OCI-LY3 (cell line): ENCODE data around the gene ZNF423.

ENCODE experiments used
- H2AFZ ChIP-seq: fragments of 200-600, 300-600 bp; shearing (Covaris generic); 2 replicates; pipeline ENCODE4 v1.6.0; 2014; ENCODE audit warnings: antibody characterized with exemption, low read depth, low read length
- H3K27ac ChIP-seq: fragments of 200-600, 300-600 bp; sonication (generic); 2 replicates; pipeline ENCODE4 v1.5.1; 2014; ENCODE audit warnings: mild to moderate bottlenecking, low read length, moderate library complexity, mixed read lengths
- H3K27me3 ChIP-seq: fragments of 200-600, 300-600 bp; sonication (generic); 2 replicates; pipeline ENCODE4 v1.6.1; 2014; ENCODE audit warnings: low read depth, low read length, mixed read lengths
- H3K36me3 ChIP-seq: fragments of 200-600, 300-600 bp; sonication (generic); replicated peaks from 2 replicates; pipeline ENCODE3; 2014; ENCODE audit warnings: low read depth, low read length, mixed read lengths
- H3K4me1 ChIP-seq: fragments of 300-600, 200-600 bp; sonication (generic); 2 replicates; pipeline ENCODE4 v1.6.1; 2014; ENCODE audit warnings: low read length, mixed read lengths
- H3K4me2 ChIP-seq: fragments of 200-600, 300-600 bp; sonication (generic); 2 replicates; pipeline ENCODE4 v1.6.1; 2014; ENCODE audit warnings: low read length, mixed read lengths
- H3K4me3 ChIP-seq: fragments of 300-600, 200-600 bp; sonication (generic); 2 replicates; pipeline ENCODE4 v1.5.1; 2014; ENCODE audit warnings: antibody characterized with exemption, mild to moderate bottlenecking, low read length, moderate library complexity
- H3K79me2 ChIP-seq: fragments of 300-600, 200-600 bp; shearing (Covaris generic); 2 replicates; pipeline ENCODE4 v1.6.1; 2014; ENCODE audit warnings: mild to moderate bottlenecking, low read length, mixed read lengths
- H3K9ac ChIP-seq: fragments of 300-600, 200-600 bp; shearing (Covaris generic); 2 replicates; pipeline ENCODE4 v1.6.0; 2014; ENCODE audit warnings: mild to moderate bottlenecking, low read length, moderate library complexity
- H3K9me3 ChIP-seq: fragments of 200-600, 300-600 bp; shearing (Covaris generic); 2 replicates; pipeline ENCODE4 v1.6.1; 2014; ENCODE audit warnings: low read length, mixed read lengths; ENCODE audit not compliant: insufficient read depth
- H4K20me1 ChIP-seq: fragments of 200-600, 300-600 bp; sonication (generic); 2 replicates; pipeline ENCODE4 v1.6.1; 2016; ENCODE audit warnings: low read length, mixed read lengths; ENCODE audit not compliant: insufficient read depth
- EZH2phosphoT487 ChIP-seq: fragments of 200-600 bp; shearing (Covaris generic); IDR thresholded peaks from 2 replicates; pipeline ENCODE4 v1.6.1; 2018; ENCODE audit warnings: antibody characterized with exemption, mixed run types, low read depth
- TF ChIP-seq, protein P1 (sequence below): fragments of 200-600, 300-600 bp; sonication (generic); IDR thresholded peaks from 2 replicates; pipeline ENCODE4 v1.5.1; 2014; ENCODE audit warnings: antibody characterized with exemption, low read length, low read depth

The ZNF423 gene

DNA sequence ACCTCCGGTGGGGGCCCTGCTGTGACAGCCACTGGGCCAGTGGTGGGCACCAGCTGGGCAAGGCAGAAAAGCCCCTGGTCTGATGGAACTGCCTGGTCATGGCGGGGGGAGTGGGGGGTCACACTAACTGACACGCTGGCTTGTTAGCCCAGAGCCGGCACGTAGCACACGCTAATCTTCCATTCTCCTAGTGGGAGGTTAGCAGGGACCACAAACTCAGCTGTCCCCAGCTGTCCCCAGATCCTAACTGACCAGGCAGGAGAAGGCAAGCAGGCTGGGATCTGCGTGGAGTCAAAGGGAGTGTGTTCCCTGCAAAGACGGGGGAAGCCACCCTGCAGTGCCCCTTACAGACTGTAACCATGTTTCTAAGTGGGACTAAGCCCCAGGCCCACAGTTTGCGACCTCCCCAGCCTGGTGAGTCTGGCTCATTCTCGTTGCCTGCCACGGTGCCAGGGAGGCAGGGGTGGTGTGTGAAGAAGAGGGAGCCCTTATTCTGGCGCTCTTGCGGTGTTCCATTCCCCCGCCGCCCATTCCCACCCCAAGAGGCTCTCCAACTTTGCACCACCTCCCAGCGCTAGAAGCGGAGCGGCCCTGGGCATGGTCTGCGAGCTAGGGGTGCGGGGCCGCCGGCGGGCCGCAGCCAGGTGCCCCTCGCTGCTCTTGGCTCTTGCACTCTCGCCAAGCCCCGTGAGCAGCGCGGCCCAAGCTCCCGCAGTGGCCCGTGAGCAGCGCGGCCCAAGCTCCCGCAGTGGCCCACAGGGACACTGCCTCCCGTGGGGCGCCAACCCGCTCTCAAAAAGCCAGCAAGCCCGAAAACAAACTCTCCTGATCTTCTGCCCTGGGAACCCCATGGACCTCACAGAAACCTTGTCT is 12.1 kb upstream of the ZNF423 start:
- Histone ChIP-seq H3K27me3 (peaks cover 33% of the 10 kb centered on the region), H3K9me3 (no peaks in the 10 kb centered on the region), H4K20me1 (no peaks in the 10 kb centered on the region), H3K9ac (no peak overlapping the region), H3K36me3 (no peaks in the 10 kb centered on the region), H3K27ac (no peak overlapping the region), H3K4me2 (no peak overlapping the region), H2AFZ (no peak overlapping the region), H3K4me1 (no peaks in the 10 kb centered on the region), H3K79me2 (no peaks in the 10 kb centered on the region), H3K4me3 (no peak overlapping the region)
- TF ChIP-seq, protein P1, sequence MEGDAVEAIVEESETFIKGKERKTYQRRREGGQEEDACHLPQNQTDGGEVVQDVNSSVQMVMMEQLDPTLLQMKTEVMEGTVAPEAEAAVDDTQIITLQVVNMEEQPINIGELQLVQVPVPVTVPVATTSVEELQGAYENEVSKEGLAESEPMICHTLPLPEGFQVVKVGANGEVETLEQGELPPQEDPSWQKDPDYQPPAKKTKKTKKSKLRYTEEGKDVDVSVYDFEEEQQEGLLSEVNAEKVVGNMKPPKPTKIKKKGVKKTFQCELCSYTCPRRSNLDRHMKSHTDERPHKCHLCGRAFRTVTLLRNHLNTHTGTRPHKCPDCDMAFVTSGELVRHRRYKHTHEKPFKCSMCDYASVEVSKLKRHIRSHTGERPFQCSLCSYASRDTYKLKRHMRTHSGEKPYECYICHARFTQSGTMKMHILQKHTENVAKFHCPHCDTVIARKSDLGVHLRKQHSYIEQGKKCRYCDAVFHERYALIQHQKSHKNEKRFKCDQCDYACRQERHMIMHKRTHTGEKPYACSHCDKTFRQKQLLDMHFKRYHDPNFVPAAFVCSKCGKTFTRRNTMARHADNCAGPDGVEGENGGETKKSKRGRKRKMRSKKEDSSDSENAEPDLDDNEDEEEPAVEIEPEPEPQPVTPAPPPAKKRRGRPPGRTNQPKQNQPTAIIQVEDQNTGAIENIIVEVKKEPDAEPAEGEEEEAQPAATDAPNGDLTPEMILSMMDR: no peak
- no peak for TF ChIP-seq EZH2phosphoT487

DNA sequence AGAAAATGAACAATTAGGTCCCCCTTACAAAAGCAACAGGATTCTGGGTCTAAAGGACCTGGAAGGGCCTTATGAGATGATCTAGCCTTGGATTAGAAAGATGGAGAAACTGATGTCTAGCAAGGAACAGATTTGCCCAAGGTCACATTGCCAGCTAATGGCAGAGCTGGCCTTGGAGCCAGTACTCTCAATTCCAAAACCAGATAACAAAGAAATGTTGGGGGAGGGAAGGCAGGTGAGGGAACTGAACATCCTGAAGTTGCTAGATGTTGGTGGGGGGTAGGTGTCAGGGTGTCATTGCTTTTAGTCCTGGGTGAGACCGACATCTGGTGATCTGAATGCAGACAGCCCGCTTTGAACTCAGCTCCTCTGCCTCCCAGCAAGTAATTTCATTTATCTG is 11.3 kb upstream of the ZNF423 start:
- H3K4me2 ChIP-seq: no peak overlapping the region
- no peak overlapping the region for H3K9ac ChIP-seq
- no peaks in the 10 kb centered on the region for H3K9me3 ChIP-seq
- H3K79me2 ChIP-seq: no peaks in the 10 kb centered on the region
- H3K27me3 ChIP-seq: peaks cover 37% of the 10 kb centered on the region
- H3K4me3 ChIP-seq: no peak overlapping the region
- no peaks in the 10 kb centered on the region for H3K4me1 ChIP-seq
- TF ChIP-seq, protein P1: no peak
- no peaks in the 10 kb centered on the region for H3K36me3 ChIP-seq
- no peak overlapping the region for H3K27ac ChIP-seq
- no peak overlapping the region for H2AFZ ChIP-seq
- H4K20me1 ChIP-seq: no peaks in the 10 kb centered on the region

DNA sequence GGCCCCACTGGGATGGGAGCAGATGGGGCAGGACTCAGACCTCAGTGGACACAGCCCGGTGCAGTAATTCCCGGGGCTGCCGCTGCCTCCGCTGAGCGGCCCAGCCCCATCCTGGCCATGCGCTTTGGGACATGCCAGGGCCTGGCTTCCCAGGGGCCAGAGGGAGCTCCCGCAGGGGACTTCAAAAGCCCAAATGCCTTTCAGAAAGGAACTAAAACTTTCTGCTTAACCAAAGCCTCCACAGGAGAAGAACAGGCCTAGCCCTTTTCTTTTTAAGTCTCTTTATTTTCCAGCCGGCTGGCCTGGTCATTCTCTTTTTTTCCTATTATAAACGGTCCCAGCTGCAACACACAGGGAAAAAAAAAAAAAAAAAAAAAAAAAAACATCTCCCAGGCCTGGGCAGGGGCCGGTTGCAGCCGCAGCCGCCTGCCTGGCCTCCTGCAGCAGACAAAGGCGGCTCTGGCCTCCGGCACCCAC is 10.7 kb upstream of the ZNF423 start:
- H3K4me2 ChIP-seq: no peak overlapping the region

DNA sequence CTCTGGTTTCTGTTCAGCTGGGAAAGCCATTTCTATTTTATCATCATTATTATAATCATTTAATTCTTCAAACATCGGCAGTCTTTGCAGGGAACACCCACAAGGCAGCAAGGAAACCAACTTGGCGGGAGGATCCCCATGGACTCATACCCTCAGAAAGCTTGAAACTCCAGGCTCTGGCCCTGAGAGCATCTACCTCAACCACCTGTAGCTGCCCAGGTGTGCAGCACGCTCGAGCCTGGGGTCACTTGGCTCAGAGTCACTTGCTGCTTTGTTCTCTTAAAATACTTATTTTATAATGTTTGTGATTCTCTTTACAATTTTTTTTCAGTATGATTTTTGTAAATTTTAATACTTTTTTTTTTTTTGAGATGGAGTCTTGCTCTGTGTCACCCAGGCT is 6.8 kb upstream of the ZNF423 start:
- Histone ChIP-seq H3K9me3 (no peaks in the 10 kb centered on the region), H3K4me3 (no peak overlapping the region), H3K9ac (no peak overlapping the region), H3K4me2 (no peak overlapping the region), H3K27me3 (peaks cover 14% of the 10 kb centered on the region), H4K20me1 (no peaks in the 10 kb centered on the region), H3K36me3 (no peaks in the 10 kb centered on the region), H3K79me2 (no peaks in the 10 kb centered on the region), H3K27ac (no peak overlapping the region), H3K4me1 (no peaks in the 10 kb centered on the region), H2AFZ (no peak overlapping the region)
- TF ChIP-seq, protein P1: no peak
- TF ChIP-seq EZH2phosphoT487: no peak

More for the DNA sequence above, 10.7 kb upstream of the ZNF423 start:
- Histone ChIP-seq H3K9ac (no peak overlapping the region), H3K79me2 (no peaks in the 10 kb centered on the region), H3K9me3 (no peaks in the 10 kb centered on the region), H3K4me3 (no peak overlapping the region), H2AFZ (no peak overlapping the region), H4K20me1 (no peaks in the 10 kb centered on the region), H3K4me1 (no peaks in the 10 kb centered on the region), H3K36me3 (no peaks in the 10 kb centered on the region), H3K27me3 (peaks cover 34% of the 10 kb centered on the region), H3K27ac (no peak overlapping the region)
- TF ChIP-seq, protein P1: no peak
- TF ChIP-seq EZH2phosphoT487: no peak
